HEK293 (cell line): Measurements from ENCODE around the gene WNT5B.
A peak's percentile ranks its signal among the peaks of the same experiment; 100 is the strongest.

ENCODE experiments used
- FEZF1 ChIP-seq: fragments of 450-650 bp; formaldehyde crosslinking; IDR thresholded peaks from 2 replicates; pipeline ENCODE4 v1.5.1; 2016; ENCODE audit warnings: missing biosample characterization, missing genetic modification characterization
- HOXC10 ChIP-seq: sonication (generic); formaldehyde crosslinking; IDR thresholded peaks from 2 replicates; pipeline ENCODE4 v1.8.1; 2023; ENCODE audit warnings: mild to moderate bottlenecking, missing genetic modification reagents
- KLF7 ChIP-seq: fragments of 450-650 bp; formaldehyde crosslinking; IDR thresholded peaks from 2 replicates; pipeline ENCODE4 v1.5.1; 2016; ENCODE audit warnings: missing biosample characterization, missing genetic modification characterization, borderline replicate concordance
- SP3 ChIP-seq: fragments of 450-650 bp; formaldehyde crosslinking; IDR thresholded peaks from 2 replicates; pipeline ENCODE4 v1.5.1; 2016; ENCODE audit warnings: missing biosample characterization, missing genetic modification characterization
- SP7 ChIP-seq: fragments of 450-650 bp; formaldehyde crosslinking; IDR thresholded peaks from 2 replicates; pipeline ENCODE4 v1.5.1; 2016; ENCODE audit warnings: missing biosample characterization, missing genetic modification characterization
- TRIM28 ChIP-seq: IDR thresholded peaks from 2 replicates; pipeline ENCODE4 v1.6.1; 2011; ENCODE audit warnings: low read length, control low read depth, borderline replicate concordance
- ZBTB7A ChIP-seq: fragments of 450-650 bp; formaldehyde crosslinking; IDR thresholded peaks from 2 replicates; pipeline ENCODE4 v1.5.1; 2016; ENCODE audit warnings: low read depth, missing biosample characterization, missing genetic modification characterization
- ZFP69B ChIP-seq: fragments of 450-650 bp; formaldehyde crosslinking; IDR thresholded peaks from 2 replicates; pipeline ENCODE4 v1.5.1; 2016; ENCODE audit warnings: missing biosample characterization, missing genetic modification characterization
- ZNF112 ChIP-seq: fragments of 450-650 bp; formaldehyde crosslinking; IDR thresholded peaks from 2 replicates; pipeline ENCODE4 v1.5.0; 2017; ENCODE audit warnings: missing biosample characterization, missing genetic modification characterization
- ZNF138 ChIP-seq: fragments of 450-650 bp; formaldehyde crosslinking; IDR thresholded peaks from 2 replicates; pipeline ENCODE4 v1.5.1; 2016; ENCODE audit warnings: missing biosample characterization, missing genetic modification characterization, borderline replicate concordance
- ZNF174 ChIP-seq: fragments of 450-650 bp; formaldehyde crosslinking; IDR thresholded peaks from 2 replicates; pipeline ENCODE4 v1.5.0; 2017; ENCODE audit warnings: missing biosample characterization, mild to moderate bottlenecking, missing genetic modification characterization
- ZNF211 ChIP-seq: fragments of 450-650 bp; formaldehyde crosslinking; IDR thresholded peaks from 2 replicates; pipeline ENCODE4 v1.5.1; 2016; ENCODE audit warnings: low read depth, missing biosample characterization, missing genetic modification characterization
- ZNF24 ChIP-seq: fragments of 450-650 bp; formaldehyde crosslinking; IDR thresholded peaks from 2 replicates; pipeline ENCODE4 v1.5.1; 2016; ENCODE audit warnings: missing biosample characterization, missing genetic modification characterization
- ZNF350 ChIP-seq: fragments of 450-650 bp; formaldehyde crosslinking; IDR thresholded peaks from 2 replicates; pipeline ENCODE4 v1.5.0; 2017; ENCODE audit warnings: missing biosample characterization, mild to moderate bottlenecking, missing genetic modification characterization
- ZNF423 ChIP-seq: fragments of 450-650 bp; formaldehyde crosslinking; IDR thresholded peaks from 2 replicates; pipeline ENCODE4 v1.5.1; 2016; ENCODE audit warnings: missing biosample characterization, missing genetic modification characterization
- ZNF433 ChIP-seq: fragments of 450-650 bp; formaldehyde crosslinking; IDR thresholded peaks from 2 replicates; pipeline ENCODE4 v1.5.1; 2016; ENCODE audit warnings: missing biosample characterization, missing genetic modification characterization, low read depth
- ZNF473 ChIP-seq: fragments of 450-650 bp; formaldehyde crosslinking; IDR thresholded peaks from 2 replicates; pipeline ENCODE4 v1.5.1; 2017; ENCODE audit warnings: missing biosample characterization, missing genetic modification characterization
- ZNF501 ChIP-seq: fragments of 450-650 bp; formaldehyde crosslinking; IDR thresholded peaks from 2 replicates; pipeline ENCODE4 v1.5.1; 2016; ENCODE audit warnings: missing biosample characterization, missing genetic modification characterization
- ZNF530 ChIP-seq: fragments of 450-650 bp; formaldehyde crosslinking; IDR thresholded peaks from 2 replicates; pipeline ENCODE4 v1.5.1; 2016; ENCODE audit warnings: low read depth, missing biosample characterization, missing genetic modification characterization
- ZNF549 ChIP-seq: fragments of 450-650 bp; IDR thresholded peaks from 2 replicates; pipeline ENCODE4 v1.5.1; 2018; ENCODE audit warnings: missing biosample characterization, missing genetic modification characterization, mild to moderate bottlenecking, inconsistent platforms, moderate library complexity
- ZNF571 ChIP-seq: fragments of 450-650 bp; formaldehyde crosslinking; IDR thresholded peaks from 2 replicates; pipeline ENCODE4 v1.5.0; 2017; ENCODE audit warnings: missing biosample characterization, missing genetic modification characterization
- ZNF610 ChIP-seq: fragments of 450-650 bp; formaldehyde crosslinking; IDR thresholded peaks from 2 replicates; pipeline ENCODE4 v1.5.1; 2016; ENCODE audit warnings: missing biosample characterization, missing genetic modification characterization, borderline replicate concordance
- ZNF654 ChIP-seq: fragments of 450-650 bp; formaldehyde crosslinking; IDR thresholded peaks from 2 replicates; pipeline ENCODE4 v1.5.1; 2016; ENCODE audit warnings: low read depth, missing biosample characterization, missing genetic modification characterization
- ZNF660 ChIP-seq: fragments of 450-650 bp; IDR thresholded peaks from 2 replicates; pipeline ENCODE4 v1.5.1; 2018; ENCODE audit warnings: missing biosample characterization, mild to moderate bottlenecking, missing genetic modification characterization
- ZNF768 ChIP-seq: fragments of 450-650 bp; formaldehyde crosslinking; IDR thresholded peaks from 2 replicates; pipeline ENCODE4 v1.5.1; 2018; ENCODE audit warnings: missing biosample characterization, mild to moderate bottlenecking, missing genetic modification characterization
- ZNF777 ChIP-seq: fragments of 450-650 bp; formaldehyde crosslinking; IDR thresholded peaks from 2 replicates; pipeline ENCODE4 v1.5.1; 2017; ENCODE audit warnings: missing biosample characterization, missing genetic modification characterization, borderline replicate concordance
- ZSCAN16 ChIP-seq: fragments of 450-650 bp; formaldehyde crosslinking; IDR thresholded peaks from 2 replicates; pipeline ENCODE4 v1.5.1; 2016; ENCODE audit warnings: missing biosample characterization, missing genetic modification characterization
- TF ChIP-seq, protein P1 (sequence below): fragments of 450-650 bp; formaldehyde crosslinking; IDR thresholded peaks from 2 replicates; pipeline ENCODE4 v1.5.1; 2016; ENCODE audit warnings: missing biosample characterization, missing genetic modification characterization
- TF ChIP-seq, protein P2 (sequence below): fragments of 450-650 bp; formaldehyde crosslinking; IDR thresholded peaks from 2 replicates; pipeline ENCODE4 v1.5.1; 2016; ENCODE audit warnings: missing biosample characterization, missing genetic modification characterization, borderline replicate concordance
- TF ChIP-seq, protein P3 (sequence below): fragments of 450-650 bp; formaldehyde crosslinking; IDR thresholded peaks from 2 replicates; pipeline ENCODE4 v1.5.1; 2016; ENCODE audit warnings: missing biosample characterization, missing genetic modification characterization
- TF ChIP-seq, protein P4 (sequence below): fragments of 450-650 bp; formaldehyde crosslinking; IDR thresholded peaks from 2 replicates; pipeline ENCODE4 v1.5.1; 2016; ENCODE audit warnings: missing biosample characterization, missing genetic modification characterization, low read depth

Gene WNT5B

DNA sequence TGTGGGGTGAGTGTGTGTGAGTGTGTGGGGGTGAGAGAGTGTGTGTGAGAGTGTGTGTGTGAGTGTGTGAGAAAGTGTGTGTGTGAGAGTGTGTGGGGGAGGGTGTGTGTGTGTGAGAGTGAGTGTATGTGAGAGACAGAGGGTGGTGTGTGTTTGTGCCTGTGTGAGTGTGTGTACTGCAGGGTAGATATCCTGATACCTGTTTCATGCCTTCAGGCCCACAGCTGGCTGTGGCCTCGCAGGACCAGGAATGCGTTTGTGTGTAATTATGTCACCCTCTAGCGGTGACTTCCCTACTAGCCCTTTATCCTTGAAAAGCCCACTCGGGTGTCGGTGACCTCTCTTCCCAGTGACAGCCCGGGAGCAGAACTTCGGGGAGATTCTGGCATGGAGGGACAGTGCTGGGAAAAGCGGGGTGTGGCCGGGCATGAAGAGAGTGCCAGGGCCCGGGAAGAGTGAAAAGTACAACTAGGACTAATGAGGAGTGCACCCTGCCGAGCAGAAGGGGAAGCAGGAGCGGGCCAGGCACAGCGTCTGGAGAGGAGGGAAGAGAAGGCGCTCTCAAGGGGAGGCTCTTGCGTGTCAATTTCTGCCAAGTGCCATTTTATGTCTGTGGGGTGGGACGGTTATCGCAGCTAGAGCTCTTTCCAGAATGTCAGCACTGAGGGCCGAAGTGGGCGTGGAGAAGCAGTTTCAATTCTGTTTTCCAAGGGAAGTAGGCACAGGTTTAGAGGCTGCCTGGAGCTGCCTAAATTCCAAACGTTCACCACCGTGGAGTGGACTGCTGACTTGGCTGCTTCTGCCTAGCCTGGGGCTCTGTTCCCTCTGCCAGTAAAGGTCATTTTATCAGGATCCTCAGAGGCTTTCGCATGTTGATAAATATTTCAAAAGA lies 23.7 kb upstream of the WNT5B start (continued):
- TF ChIP-seq ZNF350 (tag by site-specific recombination) (no peak), ZNF211 (no peak), SP3 (tag by site-specific recombination) (no peak), ZNF473 (tag by site-specific recombination) (no peak), ZFP69B (peak; percentile 61; the same call in 1 of the 2 replicates), ZNF654 (tag by site-specific recombination) (peak; percentile 97), ZNF423 (tag by site-specific recombination) (no peak), ZNF777 (tag by site-specific recombination) (no peak), ZSCAN16 (tag by site-specific recombination) (peak; percentile 46; the same call in 1 of the 2 replicates), ZNF768 (tag by site-specific recombination) (no peak), ZNF549 (tag by site-specific recombination) (no peak), ZNF610 (tag by site-specific recombination) (peak; percentile 32; the same call in 1 of the 2 replicates), KLF7 (tag by site-specific recombination) (no peak; the same call in 1 of the 2 replicates), ZNF660 (tag by site-specific recombination) (no peak; the same call in 1 of the 2 replicates), ZNF501 (tag by site-specific recombination) (peak; percentile 52; the same call in 1 of the 2 replicates), TRIM28 (no peak; the same call in 1 of the 2 replicates), ZNF112 (no peak), ZBTB7A (tag by site-specific recombination) (peak; percentile 97; the same call in 1 of the 2 replicates), ZNF24 (peak; percentile 50; the same call in 1 of the 2 replicates), ZNF174 (tag by site-specific recombination) (no peak), ZNF138 (tag by site-specific recombination) (no peak), ZNF530 (no peak), ZNF571 (tag by site-specific recombination) (no peak), SP7 (tag by site-specific recombination) (peak; percentile 73; the same call in 1 of the 2 replicates), FEZF1 (tag by site-specific recombination) (peak; percentile 99), ZNF433 (tag by site-specific recombination) (no peak), HOXC10 (CRISPR knock-in tag) (0 out of 2 replicates have a peak, but pooled peaks have one; percentile 58)
- TF ChIP-seq, protein P1, sequence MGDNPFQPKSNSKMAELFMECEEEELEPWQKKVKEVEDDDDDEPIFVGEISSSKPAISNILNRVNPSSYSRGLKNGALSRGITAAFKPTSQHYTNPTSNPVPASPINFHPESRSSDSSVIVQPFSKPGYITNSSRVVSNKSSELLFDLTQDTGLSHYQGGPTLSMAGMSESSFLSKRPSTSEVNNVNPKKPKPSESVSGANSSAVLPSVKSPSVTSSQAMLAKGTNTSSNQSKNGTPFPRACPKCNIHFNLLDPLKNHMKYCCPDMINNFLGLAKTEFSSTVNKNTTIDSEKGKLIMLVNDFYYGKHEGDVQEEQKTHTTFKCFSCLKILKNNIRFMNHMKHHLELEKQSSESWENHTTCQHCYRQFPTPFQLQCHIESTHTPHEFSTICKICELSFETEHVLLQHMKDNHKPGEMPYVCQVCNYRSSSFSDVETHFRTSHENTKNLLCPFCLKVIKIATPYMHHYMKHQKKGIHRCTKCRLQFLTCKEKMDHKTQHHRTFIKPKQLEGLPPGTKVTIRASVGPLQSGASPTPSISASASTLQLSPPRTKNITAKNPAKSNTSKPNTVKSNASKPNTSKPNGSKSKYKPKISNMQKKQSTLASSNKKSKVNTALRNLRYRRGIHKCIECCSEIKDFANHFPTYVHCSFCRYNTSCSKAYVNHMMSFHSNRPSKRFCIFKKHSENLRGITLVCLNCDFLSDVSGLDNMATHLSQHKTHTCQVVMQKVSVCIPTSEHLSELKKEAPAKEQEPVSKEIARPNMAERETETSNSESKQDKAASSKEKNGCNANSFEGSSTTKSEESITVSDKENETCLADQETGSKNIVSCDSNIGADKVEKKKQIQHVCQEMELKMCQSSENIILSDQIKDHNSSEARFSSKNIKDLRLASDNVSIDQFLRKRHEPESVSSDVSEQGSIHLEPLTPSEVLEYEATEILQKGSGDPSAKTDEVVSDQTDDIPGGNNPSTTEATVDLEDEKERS: no peak
- TF ChIP-seq, protein P2, sequence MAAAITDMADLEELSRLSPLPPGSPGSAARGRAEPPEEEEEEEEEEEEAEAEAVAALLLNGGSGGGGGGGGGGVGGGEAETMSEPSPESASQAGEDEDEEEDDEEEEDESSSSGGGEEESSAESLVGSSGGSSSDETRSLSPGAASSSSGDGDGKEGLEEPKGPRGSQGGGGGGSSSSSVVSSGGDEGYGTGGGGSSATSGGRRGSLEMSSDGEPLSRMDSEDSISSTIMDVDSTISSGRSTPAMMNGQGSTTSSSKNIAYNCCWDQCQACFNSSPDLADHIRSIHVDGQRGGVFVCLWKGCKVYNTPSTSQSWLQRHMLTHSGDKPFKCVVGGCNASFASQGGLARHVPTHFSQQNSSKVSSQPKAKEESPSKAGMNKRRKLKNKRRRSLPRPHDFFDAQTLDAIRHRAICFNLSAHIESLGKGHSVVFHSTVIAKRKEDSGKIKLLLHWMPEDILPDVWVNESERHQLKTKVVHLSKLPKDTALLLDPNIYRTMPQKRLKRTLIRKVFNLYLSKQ (tag by site-specific recombination): peak; percentile 87; the same call in 1 of the 2 replicates
- TF ChIP-seq, protein P3, sequence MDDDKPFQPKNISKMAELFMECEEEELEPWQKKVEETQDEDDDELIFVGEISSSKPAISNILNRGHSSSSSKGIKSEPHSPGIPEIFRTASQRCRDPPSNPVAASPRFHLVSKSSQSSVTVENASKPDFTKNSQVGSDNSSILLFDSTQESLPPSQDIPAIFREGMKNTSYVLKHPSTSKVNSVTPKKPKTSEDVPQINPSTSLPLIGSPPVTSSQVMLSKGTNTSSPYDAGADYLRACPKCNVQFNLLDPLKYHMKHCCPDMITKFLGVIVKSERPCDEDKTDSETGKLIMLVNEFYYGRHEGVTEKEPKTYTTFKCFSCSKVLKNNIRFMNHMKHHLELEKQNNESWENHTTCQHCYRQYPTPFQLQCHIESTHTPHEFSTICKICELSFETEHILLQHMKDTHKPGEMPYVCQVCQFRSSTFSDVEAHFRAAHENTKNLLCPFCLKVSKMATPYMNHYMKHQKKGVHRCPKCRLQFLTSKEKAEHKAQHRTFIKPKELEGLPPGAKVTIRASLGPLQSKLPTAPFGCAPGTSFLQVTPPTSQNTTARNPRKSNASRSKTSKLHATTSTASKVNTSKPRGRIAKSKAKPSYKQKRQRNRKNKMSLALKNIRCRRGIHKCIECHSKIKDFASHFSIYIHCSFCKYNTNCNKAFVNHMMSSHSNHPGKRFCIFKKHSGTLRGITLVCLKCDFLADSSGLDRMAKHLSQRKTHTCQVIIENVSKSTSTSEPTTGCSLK (tag by site-specific recombination): no peak
- TF ChIP-seq, protein P4, sequence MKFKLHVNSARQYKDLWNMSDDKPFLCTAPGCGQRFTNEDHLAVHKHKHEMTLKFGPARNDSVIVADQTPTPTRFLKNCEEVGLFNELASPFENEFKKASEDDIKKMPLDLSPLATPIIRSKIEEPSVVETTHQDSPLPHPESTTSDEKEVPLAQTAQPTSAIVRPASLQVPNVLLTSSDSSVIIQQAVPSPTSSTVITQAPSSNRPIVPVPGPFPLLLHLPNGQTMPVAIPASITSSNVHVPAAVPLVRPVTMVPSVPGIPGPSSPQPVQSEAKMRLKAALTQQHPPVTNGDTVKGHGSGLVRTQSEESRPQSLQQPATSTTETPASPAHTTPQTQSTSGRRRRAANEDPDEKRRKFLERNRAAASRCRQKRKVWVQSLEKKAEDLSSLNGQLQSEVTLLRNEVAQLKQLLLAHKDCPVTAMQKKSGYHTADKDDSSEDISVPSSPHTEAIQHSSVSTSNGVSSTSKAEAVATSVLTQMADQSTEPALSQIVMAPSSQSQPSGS (tag by site-specific recombination): peak; percentile 63; the same call in 1 of the 2 replicates
